Peyer's patch (tissue), 4 donors: ENCODE results near the gene DTX3L.

Experiments used
- CTCF ChIP-seq, 6 experiments: fragments of 450-650 bp in 4 of 6; fragments of 200-600 bp in 2 of 6; sonication (generic) in 1 of 6; IDR thresholded peaks; one replicate each; pipeline ENCODE4 v1.5.1; 2017 to 2019; ENCODE audit warnings: antibody characterized with exemption in 6 of 6, mild to moderate bottlenecking in 3 of 6, moderate library complexity in 1 of 6
- POLR2A ChIP-seq, 2 donors: fragments of 450-650 bp; IDR thresholded peaks; one replicate each; pipeline ENCODE4 v1.5.1; 2017; ENCODE audit warnings: antibody characterized with exemption in 2 of 2, mild to moderate bottlenecking in 2 of 2, moderate library complexity in 2 of 2

DNA sequence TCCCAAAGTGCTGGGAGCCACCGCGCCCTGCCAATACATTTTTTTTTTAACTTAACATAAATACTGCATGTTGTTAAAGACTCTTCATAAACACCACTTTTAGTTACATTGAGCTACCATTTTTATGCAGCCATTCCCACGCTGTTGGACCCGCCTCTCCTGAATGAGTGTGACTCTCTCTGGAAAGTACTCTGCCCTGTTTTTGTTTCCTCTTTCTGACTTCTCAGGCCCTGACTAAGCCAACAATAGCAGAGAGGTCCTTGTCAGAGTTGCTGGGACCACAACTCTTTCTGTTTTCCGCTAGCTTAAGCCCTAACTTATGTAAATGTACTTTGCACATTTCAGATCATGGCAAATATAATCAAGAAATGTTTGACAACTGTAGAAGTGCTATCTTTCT, 48.6 kb downstream of the DTX3L start:
- TF ChIP-seq POLR2A (IDR thresholded peaks at IDR 0.05) (no peak), CTCF (IDR thresholded peaks at IDR 0.05) (no peak)
